GM19455 (cell line): Measurements from ENCODE around the gene PDZD4.
"Not testable (repeated sequence)": the region's sequence is repeated elsewhere in the genome, so short reads cannot be mapped to it uniquely, and the experiment has no call there.

ENCODE experiments used
- ATAC-seq: cut with Tn5 transposase; IDR thresholded peaks from one replicate; pipeline ENCODE4 v1.9.1; 2021; ENCODE audit not compliant: unreplicated experiment

The PDZD4 gene

DNA sequence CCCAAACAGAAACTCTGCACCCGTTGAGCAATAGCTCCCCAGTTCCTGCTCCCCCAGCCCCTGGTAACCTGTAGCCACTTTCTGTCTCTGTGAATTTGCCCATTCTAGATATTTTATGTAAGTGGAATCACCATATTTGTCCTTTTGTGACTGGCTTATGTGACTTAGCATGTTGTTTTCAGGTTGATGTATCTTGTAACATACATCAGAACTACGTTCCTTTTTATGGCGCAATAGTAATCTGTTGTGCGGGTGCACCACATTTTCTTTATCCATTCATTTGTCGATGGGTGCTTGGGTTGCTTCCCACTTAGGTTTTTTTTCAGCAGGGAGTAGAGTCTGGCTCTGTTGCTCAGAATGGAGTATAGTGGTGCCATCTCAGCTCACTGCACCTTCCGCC, 6.6 kb upstream of the PDZD4 start:
- no peak for ATAC-seq

DNA sequence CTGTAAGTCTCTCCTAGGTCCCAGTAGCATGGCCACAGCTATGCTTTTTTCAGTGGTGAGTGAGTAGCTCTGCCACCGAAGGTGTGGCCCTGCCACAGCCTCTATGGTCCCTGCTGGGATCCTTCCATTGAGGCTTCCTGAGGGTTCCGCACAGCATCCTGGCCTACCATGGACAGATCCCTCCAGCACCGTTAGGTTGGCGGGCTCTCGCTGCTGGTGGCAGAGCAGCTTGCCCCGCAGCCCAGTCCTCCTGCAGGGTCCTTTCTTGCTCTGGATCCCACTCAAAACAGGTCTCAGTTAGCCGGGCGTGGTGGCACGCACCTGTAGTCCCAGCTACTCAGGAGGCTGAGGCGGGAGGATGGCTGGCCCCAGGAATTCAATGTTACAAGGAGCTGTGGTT, 2.4 kb upstream of the PDZD4 start:
- no peak for ATAC-seq

- no peak for ATAC-seq
Observed at GRCh38 chrX:153831429-153832150, 1.2 kb upstream of the PDZD4 start.

GRCh38 chrX:153830640-153831428, 490 bp upstream of the PDZD4 start:
- ATAC-seq, result no peak

GRCh38 chrX:153829549-153829798, 870 bp downstream of the PDZD4 start:
- no peak for ATAC-seq

GRCh38 chrX:153828723-153829548, 1.4 kb downstream of the PDZD4 start:
- no peak for ATAC-seq

DNA sequence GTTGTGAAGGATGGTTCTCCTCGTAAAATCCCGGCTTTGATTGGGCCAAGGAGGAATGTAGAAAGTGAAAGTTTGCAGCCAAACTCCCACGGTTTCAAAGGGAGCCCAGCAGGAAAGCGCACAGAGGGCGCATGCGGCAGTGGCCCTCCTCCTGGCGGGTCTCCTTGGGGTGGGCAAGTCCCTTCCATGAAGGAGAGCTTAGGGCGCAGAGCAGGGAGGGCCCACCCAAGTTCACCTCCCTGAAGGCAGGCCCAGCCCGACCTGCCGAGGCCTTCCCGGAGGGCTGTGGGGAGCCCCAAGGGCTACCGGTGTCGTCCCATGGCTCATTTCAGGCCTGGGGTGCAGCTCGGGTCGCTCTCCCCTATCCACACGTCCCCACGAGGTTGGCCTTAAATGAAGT, 2.0 kb downstream of the PDZD4 start:
- no peak for ATAC-seq

- no peak for ATAC-seq
Observed at GRCh38 chrX:153827903-153828302, 2.4 kb downstream of the PDZD4 start.

DNA sequence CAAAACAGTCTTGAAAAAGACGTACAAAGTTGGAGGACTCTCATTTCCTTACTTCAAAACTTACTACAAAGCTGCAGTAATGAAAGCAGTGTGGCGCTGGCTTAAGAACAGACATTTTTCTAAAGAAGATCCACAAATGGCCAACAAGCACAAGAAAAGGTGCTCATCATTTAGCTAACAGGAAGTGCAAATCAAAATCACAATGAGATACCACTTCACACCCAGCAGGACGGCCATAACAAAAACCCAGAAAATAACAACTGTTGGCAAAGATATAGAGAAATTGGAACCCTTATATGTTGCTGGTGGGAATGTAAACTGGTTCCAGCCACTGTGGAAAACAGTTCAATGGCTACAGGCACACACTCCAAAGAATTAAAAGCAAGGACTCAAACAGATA, 3.3 kb downstream of the PDZD4 start:
- ATAC-seq, result no peak

DNA sequence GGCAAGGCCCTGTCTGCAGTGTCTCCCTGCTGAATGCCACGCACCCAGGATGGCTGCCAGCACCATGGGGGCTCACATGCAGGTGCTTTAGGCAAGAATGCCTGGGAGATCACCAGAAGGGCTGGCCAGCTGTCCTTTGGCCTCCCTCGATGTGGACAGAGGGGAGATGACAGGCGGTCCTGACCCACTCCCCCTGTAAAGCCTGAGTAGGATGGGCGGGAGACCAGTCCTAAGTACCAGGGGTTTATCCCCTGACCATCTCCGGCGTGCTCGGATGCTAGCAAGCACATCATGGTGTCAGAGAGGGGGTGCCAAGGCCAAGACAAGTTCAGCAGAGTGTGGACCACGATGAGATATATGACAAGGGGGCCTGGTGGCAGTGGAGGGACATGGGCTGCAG, 5.3 kb downstream of the PDZD4 start:
- no peak for ATAC-seq

GRCh38 chrX:153824348-153824747, 6.0 kb downstream of the PDZD4 start:
- ATAC-seq, result no peak

DNA sequence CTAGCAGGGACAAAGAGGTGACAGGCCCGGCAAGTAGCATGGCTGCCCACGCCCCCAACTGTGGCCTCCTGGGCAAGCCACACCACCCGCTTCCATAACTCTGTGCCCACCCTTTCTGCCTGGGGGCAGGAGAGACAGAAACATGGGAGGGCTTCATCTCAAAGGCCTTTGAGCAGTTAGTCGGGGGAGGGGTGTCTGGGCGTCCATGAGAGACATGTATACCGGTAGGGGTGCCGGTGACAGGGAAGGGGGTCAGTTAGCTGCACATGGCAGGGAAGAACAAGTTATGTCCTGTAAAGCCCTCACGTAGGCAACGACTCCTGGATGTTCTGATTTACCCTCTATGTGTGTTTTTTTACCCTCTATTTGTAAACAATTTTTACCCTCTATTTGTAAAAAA, 9.3 kb downstream of the PDZD4 start:
- no peak for ATAC-seq

- ATAC-seq, result no peak
Observed at GRCh38 chrX:153820601-153821000, 9.7 kb downstream of the PDZD4 start.

GRCh38 chrX:153819384-153820040, 10.8 kb downstream of the PDZD4 start:
- no peak for ATAC-seq

DNA sequence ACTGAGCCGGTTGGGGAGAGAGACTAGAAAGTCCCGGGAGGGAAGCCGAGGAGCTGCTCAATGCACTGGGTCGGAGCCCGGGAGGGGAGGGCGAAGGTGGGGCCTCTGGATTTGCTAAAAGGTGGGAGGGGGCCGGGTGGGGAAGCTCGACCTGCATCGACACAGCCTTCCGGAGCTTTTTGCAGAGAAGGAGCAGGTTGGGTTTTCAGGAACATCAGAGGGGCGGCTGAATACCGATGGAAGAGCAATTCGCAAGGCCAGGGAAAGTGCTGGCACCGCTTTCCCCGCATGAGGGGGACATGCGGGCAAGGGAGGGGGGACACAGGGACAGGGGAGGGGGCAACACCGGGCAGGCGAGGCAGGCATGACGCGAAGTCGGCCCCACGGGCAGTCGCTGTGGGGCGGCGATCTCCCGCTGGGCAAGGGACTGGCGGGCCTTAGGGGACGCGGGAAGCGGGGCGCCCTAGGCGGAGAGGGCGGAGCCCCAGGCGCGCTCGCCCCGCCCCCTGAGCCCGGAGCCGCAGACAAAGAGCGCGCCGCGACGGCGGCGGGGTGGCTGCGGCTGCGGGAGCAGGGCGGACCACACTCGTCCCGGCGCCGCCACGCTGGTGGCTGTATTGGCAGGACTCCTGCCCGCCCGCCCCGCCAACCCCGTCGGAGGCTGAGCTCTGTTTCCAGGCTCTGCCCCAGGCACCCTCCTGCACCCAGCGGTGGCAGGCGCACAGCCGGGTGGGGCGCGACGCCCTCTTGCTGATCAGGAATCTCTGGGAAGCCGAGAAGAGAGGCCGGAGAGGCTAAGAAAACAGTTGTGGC, 11.6 kb downstream of the PDZD4 start:
- ATAC-seq, result no peak

GRCh38 chrX:153818064-153818463, 12.3 kb downstream of the PDZD4 start:
- ATAC-seq, result not testable (repeated sequence)

GRCh38 chrX:153816831-153817690, 13.3 kb downstream of the PDZD4 start:
- ATAC-seq, result no peak

DNA sequence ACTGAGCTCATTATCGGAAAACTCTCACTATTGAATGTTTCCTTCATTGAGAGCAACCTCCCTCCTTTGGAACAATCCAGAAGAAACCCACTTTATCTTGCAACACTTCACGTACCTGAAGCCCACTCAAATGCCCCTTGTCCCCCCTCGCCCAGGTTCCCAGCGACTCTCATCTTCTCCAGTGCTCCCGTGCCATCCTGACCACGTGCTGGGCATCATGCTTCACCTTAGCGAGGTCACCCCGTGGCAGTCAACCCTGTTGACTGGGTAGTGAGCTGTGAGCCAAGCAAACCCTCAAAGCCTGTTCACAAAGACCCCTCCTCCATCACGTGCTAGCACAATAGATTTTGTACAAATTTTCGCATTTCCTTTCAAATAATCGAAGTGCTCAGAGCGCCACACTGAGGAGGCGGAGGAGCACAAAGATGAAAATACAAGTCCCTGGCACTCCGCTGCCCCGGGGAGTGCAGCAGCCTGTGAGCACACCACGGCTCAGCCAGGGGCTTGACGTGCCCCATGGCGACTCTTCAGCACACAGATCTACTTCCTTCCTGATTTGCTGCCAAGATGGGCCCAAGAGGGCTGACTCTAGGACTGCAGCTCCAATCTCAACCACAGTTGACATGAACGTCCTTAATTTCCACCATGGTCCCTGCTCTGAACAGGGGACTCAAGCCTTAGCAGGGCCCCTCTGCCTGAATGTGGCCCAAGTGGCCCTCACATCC, 15.6 kb downstream of the PDZD4 start:
- no peak for ATAC-seq

- no peak for ATAC-seq
Observed at GRCh38 chrX:153813161-153813560, 17.2 kb downstream of the PDZD4 start.
